Peyer's patch (tissue), 4 donors: ENCODE results near the gene NKX1-1.

ENCODE experiments used
- CTCF ChIP-seq, 6 experiments: fragments of 450-650 bp in 4 of 6; fragments of 200-600 bp in 2 of 6; sonication (generic) in 1 of 6; IDR thresholded peaks; one replicate each; pipeline ENCODE4 v1.5.1; 2017 to 2019; ENCODE audit warnings: antibody characterized with exemption in 6 of 6, mild to moderate bottlenecking in 3 of 6, moderate library complexity in 1 of 6
- POLR2A ChIP-seq, 2 donors: fragments of 450-650 bp; IDR thresholded peaks; one replicate each; pipeline ENCODE4 v1.5.1; 2017; ENCODE audit warnings: antibody characterized with exemption in 2 of 2, mild to moderate bottlenecking in 2 of 2, moderate library complexity in 2 of 2

- TF ChIP-seq CTCF (IDR thresholded peaks at IDR 0.05), result no peak
- TF ChIP-seq POLR2A (IDR thresholded peaks at IDR 0.05), result no peak
Measured at GRCh38 chr4:1400191-1400805, 5.9 kb downstream of the NKX1-1 start.
